HG02678 (cell line): ENCODE measurements around the gene WDR20.
"Not testable (repeated sequence)": the region's sequence is repeated elsewhere in the genome, so short reads cannot be mapped to it uniquely, and the experiment has no call there.

Experiments used
- ATAC-seq: cut with Tn5 transposase; IDR thresholded peaks from one replicate; pipeline ENCODE4 v1.9.1; 2021; ENCODE audit warnings: mild to moderate bottlenecking, moderate library complexity; ENCODE audit not compliant: unreplicated experiment

Gene WDR20

DNA sequence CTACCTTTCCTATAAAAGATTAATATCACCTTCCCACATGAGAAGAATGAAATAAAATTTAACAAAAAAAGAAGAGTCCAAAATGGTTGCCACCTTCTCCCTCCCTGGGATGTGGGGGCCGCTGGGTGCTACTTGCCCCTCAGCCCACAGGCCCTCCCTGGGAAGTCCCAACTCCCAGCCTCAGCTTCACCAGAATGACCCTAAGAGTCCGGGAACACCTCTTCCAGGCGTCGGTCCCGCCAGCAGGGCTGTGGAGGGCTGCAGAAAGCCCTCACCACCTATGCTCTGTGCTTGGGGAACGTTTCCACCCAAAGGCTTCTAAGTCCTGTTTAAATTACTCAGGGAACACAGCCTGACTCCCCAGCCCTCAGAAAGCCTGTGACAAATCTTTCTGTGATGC is 93.4 kb downstream of the WDR20 start:
- ATAC-seq, result no peak

DNA sequence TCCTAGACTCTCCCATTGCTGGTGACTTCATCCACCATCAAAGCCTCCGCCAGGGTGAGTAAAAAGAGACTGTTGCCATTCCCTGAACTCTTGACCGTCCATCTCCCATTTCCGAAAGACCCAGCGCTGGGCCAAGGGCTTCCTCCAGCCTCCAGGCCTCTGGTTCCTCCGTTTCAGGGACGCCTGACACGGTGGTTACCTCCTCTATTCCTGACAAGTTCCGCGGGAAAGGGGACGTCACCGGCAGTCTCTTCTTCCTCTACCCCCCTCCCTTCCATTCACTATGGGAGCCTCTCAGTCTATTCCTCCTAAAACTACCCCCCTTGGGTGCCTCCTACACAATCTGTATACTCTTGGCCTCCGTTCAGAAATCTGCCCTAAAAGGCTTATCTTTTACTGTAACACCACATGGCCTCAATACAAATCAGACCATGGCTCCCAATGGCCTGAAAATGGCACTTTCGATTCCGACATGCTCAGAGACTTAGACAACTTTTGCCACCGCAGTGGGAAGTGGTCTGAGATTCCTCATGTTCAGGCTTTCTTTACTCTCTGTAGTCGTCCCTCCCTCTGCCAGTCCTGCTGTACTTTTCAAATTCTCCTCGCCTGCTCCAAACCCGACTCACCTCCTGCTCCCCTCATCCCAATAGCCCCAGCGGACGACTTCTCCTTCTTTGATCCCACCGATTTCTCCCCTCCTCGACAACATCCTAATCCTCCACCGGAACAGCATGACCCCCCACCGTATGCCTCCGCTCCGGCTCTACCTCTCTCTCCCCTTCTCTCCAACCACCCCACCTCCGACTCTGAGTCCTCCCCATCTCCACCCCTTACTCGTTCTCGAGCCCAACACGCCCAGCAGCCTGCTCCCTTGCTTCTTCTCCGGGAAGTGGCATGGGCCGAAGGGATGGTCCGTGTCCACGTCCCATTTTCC is 94.9 kb downstream of the WDR20 start:
- no peak for ATAC-seq

- ATAC-seq, result no peak
These were observed 95.7 kb downstream of the WDR20 start for GRCh38 chr14:102235275-102235897.

DNA sequence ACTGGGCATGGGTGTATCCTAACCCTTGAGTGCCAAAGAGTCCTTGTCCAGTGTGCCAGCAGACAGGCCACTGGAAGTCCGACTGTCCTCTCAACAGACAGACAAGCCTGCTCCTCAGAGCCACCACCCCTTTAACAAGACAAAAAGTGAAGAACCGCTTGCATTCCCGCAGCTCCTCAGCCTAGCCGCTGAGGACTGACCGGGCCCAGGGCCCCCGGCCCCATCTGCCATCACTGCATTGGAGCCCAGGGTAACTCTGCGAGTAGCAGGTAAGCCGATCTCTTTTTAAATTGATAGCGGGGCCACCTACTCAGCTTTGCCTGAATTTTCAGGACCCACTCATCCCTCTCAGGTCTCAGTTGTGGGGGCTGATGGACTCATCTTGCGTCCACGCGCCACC is 96.3 kb downstream of the WDR20 start:
- no peak for ATAC-seq

GRCh38 chr14:102238131-102238530 is 98.4 kb downstream of the WDR20 start:
- ATAC-seq, result no peak

GRCh38 chr14:102238766-102239165 is 99.1 kb downstream of the WDR20 start:
- ATAC-seq, result no peak

DNA sequence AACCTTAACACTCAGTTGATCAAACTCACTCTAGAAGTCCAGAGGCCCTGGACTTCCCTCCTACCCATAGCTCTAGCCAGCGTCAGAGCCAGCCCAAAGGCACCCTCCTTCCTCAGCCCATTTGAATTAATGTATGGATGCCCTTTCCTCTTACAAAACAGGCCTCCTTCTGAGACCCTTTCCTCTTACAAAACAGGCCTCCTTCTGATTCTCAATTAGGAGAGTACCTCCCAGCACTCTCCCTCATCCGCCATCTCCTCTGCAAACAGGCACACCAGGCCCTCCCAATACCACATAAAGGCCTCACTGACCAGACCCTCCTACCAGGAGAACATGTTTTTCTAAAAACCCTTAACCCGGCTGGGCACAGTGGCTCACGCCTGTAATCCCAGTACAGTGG is 99.5 kb downstream of the WDR20 start:
- ATAC-seq, result no peak

DNA sequence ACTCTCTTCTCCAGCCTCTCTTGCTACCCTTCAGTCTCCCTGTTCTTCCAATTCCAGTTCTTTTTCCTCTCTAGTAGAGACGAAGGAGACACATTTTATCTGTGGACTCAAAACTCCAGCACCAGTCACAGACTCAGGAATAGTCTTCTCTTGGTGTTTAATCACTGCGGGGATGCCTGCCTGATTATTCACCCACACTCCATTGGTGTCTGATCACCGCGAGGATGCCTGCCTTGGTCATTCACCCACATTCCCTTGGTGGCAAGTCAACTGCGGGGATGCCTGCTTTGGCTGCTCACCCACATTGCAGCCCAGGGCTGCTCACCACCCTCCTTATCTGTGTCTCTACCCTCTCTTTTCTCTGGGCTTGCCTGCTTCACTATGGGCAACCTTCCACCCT is 100.8 kb downstream of the WDR20 start:
- ATAC-seq, result not testable (repeated sequence)

- ATAC-seq, result no peak
These were observed 101.5 kb downstream of the WDR20 start for GRCh38 chr14:102241147-102241546.

GRCh38 chr14:102243795-102244194 is 104.1 kb downstream of the WDR20 start:
- not testable (repeated sequence) for ATAC-seq

DNA sequence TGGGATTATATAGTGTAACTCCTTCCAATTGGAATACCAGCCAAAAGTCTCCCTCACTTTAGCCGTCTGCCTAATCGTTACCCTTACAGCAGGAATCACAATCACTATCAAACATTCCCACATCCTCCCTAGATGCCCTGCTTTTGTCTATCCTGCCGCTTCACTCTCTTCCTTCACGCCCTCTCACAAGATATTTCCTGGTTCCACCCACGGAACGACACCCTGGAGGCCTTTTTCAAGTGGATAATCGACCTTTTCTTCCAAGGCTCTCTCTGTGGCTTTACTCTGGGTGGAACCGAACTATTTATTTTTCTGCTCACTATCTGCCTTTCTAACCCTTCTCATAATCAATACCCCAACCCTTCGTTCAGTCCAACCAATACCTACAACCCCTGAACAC is 106.4 kb downstream of the WDR20 start:
- ATAC-seq, result no peak

GRCh38 chr14:102248121-102248520 is 108.4 kb downstream of the WDR20 start:
- no peak for ATAC-seq

- ATAC-seq, result no peak
These were observed 109.3 kb downstream of the WDR20 start for GRCh38 chr14:102249041-102249440.

DNA sequence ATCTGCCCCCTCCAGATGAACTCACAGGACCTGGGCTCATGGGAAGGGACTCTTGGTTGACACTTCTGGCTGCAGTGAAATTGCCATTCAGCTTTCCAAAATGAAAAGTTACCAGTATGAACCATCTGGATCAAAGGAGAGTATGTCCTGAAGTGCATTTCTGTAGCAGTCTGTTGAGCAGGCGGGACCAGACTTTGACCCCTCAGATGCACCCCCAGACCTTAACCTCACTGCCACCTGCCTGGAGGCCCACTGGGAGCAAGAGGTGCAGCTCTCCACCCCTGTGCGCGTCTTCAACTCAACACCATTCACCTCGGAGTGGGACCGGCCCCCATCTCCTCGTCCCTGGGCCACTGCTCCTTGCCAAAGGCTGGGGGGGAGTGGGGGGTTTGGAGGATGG is 110.3 kb downstream of the WDR20 start:
- ATAC-seq, result no peak

GRCh38 chr14:102250636-102251035 is 110.9 kb downstream of the WDR20 start:
- ATAC-seq, result no peak

GRCh38 chr14:102251161-102251560 is 111.5 kb downstream of the WDR20 start:
- no peak for ATAC-seq

- ATAC-seq, result no peak
These were observed 113.4 kb downstream of the WDR20 start for GRCh38 chr14:102252834-102253801.

DNA sequence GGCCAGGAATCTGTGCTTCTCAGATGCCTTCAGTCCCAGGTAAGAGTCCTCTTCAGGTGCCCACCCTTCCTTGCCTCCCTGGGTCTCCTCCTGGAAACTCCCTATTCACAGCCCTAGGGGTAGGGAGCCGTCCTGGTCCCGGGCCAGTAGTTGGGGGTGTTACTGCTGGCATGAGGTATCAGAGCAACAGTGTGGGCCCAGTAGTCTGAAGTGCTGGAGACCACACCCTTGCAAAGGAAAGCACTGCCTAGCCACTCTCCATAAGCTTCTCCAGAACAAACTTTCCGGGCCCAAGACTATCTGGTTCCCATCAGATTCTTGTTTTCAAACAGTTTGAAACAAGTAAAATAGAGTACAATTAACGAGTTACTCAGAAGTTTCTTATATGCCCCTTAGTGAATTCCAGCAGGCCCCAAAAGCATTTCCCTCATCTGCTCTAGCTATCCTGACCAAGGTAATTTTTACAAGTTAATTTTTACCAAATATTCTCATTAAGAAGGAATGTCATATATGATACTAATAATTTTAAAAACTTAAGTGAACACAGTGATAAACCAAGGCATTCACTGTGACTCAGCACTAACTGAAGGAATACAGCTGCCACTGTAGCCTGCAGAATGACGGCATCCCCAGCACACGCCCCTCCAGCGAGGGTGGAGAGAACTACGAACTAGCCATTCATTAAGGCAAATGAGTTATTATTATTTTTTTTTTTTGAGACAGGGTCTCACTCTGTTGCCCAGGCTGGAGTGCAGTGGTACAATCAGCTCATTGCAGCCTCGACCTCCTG is 115.9 kb downstream of the WDR20 start:
- ATAC-seq, result no peak

DNA sequence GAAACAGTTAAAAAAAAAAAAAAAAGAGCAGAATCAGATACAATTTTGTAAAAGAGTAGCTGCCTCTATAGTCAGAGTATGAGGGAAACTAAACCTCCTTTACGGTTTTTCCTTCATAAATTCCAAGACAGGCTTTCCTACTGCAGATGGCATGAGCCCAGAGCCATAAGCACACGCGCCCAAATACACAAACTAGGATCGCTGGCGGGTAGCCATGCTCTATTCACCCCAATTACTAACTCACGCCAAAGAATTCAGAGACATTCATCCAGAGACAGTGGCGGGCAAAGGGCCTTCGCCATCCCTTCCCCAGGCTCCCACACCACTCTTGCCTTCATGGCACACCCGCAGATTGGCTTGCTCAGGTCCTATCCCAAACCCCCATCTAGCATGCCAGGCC is 117.0 kb downstream of the WDR20 start:
- ATAC-seq, result no peak

DNA sequence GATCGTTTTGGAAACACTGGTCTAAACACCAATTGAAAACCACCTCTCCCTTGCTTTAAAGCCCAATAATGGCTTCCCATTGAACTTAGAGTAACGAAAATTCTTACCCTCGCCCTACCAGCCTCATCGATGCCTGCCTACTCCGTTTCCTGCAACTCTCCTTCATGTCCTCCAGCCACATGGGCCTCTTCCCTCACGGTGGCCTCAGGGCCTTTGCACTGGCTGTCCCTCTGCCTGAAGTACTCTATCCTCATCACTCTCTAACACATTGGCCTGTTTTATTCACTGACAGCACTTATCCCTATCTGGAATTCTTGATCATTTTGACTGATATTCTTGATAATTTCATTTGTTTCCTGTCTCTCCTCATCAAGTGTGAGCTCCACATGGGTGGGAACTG is 118.4 kb downstream of the WDR20 start:
- no peak for ATAC-seq
